ENCODE measurements around the gene NTRK1.

- TF ChIP-seq FOSL1 (IDR thresholded peaks at IDR 0.05; ENCODE audit: low read depth) (no peak), CTCF (IDR thresholded peaks at IDR 0.05 in 2 of 3, conservative IDR thresholded peaks at IDR 0.05 in 1 of 3; ENCODE audit: borderline replicate concordance in 1 of 3, insufficient read depth in 1 of 3, low read depth in 2 of 3, low read length in 2 of 3) (no peak), MAX (IDR thresholded peaks at IDR 0.05) (no peak), EZH2 (IDR thresholded peaks at IDR 0.05) (no peak)
Measured at GRCh38 chr1:156883919-156884318, 23.3 kb downstream of the NTRK1 start.

All from HCT116 (cell line).